ENCODE measurements around the gene SEPSECS. TPM values are rescaled to one million over a fixed set of nuclear protein-coding genes. Genes with fewer than 3 reads are reported as not detected.
"Not testable (repeated sequence)": the region's sequence is repeated elsewhere in the genome, so short reads cannot be mapped to it uniquely, and the experiment has no call there.

SEPSECS gene
- total and polyA plus RNA-seq, 5 donors from 2014 or later = 1.8 to 16.7 (median 3.6) TPM

- Histone ChIP-seq H3K9me3 (ENCODE audit: control insufficient read depth in 2 of 2, low read length in 2 of 2) (no peaks in the 10 kb centered on the region), H3K36me3 (ENCODE audit: control insufficient read depth, insufficient read depth, low read length) (no peaks in the 10 kb centered on the region), H3K27ac (ENCODE audit: insufficient read depth, low read length, poor library complexity, severe bottlenecking) (no peak overlapping the region), H3K4me1 (ENCODE audit: control insufficient read depth, insufficient read depth, low read length, poor library complexity, severe bottlenecking) (no peaks in the 10 kb centered on the region), H3K4me3 (ENCODE audit: low read depth, low read length) (no peak overlapping the region), H3K27me3 (ENCODE audit: control insufficient read depth, insufficient read depth, low read length) (peaks cover 15% of the 10 kb centered on the region)
- H3K4me1 Mint-ChIP-seq = peaks cover 0 to 14% (median 2%) of the 10 kb centered on the region in 4 donors
- peaks cover 34% of the 10 kb centered on the region for H3K27me3 Mint-ChIP-seq
- H3K36me3 Mint-ChIP-seq = no peaks in the 10 kb centered on the region
- no peak overlapping the region for H3K4me3 Mint-ChIP-seq
- DNase-seq (no peak), ATAC-seq (ENCODE audit: low read depth in 2 of 2) (no peak)
- H3K27ac Mint-ChIP-seq = no peak overlapping the region
- peaks cover 0 to 10% (median 4%) of the 10 kb centered on the region in 7 donors for H3K9me3 Mint-ChIP-seq
Observed at GRCh38 chr4:25089051-25089763, 71.0 kb downstream of the SEPSECS start.

DNA sequence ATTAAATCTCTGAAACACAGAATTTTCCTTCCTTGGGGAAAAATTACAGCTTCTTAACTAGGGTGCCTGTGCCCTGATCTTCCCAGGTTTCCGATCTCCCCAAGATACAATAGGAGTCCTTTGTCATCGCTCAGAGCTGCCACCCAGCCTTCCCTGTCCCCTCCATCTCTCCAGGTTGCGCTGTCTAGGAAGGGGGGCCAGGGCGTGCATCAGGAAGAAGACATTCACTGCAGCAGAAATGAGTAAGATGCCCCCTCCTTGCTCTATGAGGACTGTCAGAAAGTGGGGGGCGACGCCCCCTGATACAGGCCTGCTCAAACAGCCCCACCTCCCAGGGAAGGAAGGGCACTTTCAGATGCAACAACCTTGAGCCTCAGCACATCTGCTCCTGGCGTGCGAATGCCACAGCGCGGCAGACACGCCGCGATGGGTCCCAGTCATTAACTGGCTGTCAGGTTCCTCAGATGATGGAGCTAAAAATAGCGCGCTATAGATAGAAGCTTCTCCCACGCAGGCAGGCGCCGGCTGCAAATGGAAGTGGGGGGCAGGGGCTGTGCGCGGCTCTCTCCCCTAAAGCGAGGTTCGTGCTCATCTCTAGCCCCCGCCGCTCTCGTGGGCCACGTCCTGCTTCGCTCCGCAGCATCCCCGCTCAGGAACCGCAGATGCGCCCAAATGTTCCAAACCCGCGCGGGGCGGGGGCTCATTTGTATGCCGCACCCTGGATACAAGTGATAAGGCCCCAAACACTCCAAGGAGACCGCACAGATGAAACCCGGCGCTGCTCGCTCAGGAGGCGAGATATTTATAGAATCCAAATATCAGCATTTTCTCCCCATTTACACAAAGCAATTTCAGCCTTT is 71.9 kb downstream of the SEPSECS start:
- Histone ChIP-seq H3K27ac (ENCODE audit: insufficient read depth, low read length, poor library complexity, severe bottlenecking) (no peak overlapping the region), H3K36me3 (ENCODE audit: control insufficient read depth, insufficient read depth, low read length) (no peaks in the 10 kb centered on the region), H3K9me3 (ENCODE audit: control insufficient read depth in 2 of 2, low read length in 2 of 2) (no peaks in the 10 kb centered on the region), H3K4me1 (ENCODE audit: control insufficient read depth, insufficient read depth, low read length, poor library complexity, severe bottlenecking) (no peaks in the 10 kb centered on the region), H3K27me3 (ENCODE audit: control insufficient read depth, insufficient read depth, low read length) (peaks cover 15% of the 10 kb centered on the region), H3K4me3 (ENCODE audit: low read depth, low read length) (no peak overlapping the region)
- H3K36me3 Mint-ChIP-seq = no peaks in the 10 kb centered on the region
- H3K27ac Mint-ChIP-seq = peak overlapping the region in 1 of 3 donors; percentile 48
- H3K4me1 Mint-ChIP-seq = peaks cover 0 to 14% (median 2%) of the 10 kb centered on the region in 4 donors
- ATAC-seq (ENCODE audit: low read depth in 2 of 2) = no peak
- DNase-seq = no peak
- peaks cover 0 to 5% (median 3%) of the 10 kb centered on the region in 7 donors for H3K9me3 Mint-ChIP-seq
- H3K27me3 Mint-ChIP-seq = peaks cover 34% of the 10 kb centered on the region
- peak overlapping the region in 2 of 4 donors; percentile 12 to 28 for H3K4me3 Mint-ChIP-seq

DNA sequence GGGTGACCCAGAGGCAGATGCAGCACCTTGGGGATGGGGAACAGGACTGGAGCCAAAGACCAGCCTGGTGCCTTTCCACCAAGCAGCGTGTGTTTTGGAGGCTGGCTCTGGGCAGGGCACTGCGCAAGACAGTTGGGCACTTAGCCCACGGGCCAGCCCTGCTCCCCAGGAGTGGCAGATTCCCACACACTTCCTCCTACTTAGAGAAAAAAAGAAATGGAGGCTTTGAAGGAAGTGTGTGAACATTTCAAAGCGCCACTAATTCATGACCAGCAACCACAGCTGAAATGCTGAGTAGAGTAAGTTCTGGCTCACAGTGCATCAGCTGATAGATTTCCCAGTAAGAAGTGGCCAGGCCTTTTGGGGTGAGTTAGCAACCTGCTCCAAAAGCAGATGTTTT is 74.6 kb downstream of the SEPSECS start:
- Histone ChIP-seq H3K27ac (ENCODE audit: insufficient read depth, low read length, poor library complexity, severe bottlenecking) (no peak overlapping the region), H3K9me3 (ENCODE audit: control insufficient read depth in 2 of 2, low read length in 2 of 2) (no peaks in the 10 kb centered on the region), H3K4me1 (ENCODE audit: control insufficient read depth, insufficient read depth, low read length, poor library complexity, severe bottlenecking) (no peaks in the 10 kb centered on the region), H3K27me3 (ENCODE audit: control insufficient read depth, insufficient read depth, low read length) (peaks cover 15% of the 10 kb centered on the region), H3K36me3 (ENCODE audit: control insufficient read depth, insufficient read depth, low read length) (no peaks in the 10 kb centered on the region), H3K4me3 (ENCODE audit: low read depth, low read length) (no peak overlapping the region)
- DNase-seq (no peak), ATAC-seq (ENCODE audit: low read depth in 2 of 2) (no peak)
- Mint-ChIP-seq H3K36me3 (no peaks in the 10 kb centered on the region), H3K4me3 (no peak overlapping the region), H3K4me1 (peaks cover 0 to 9% (median 2%) of the 10 kb centered on the region in 4 donors), H3K27me3 (peaks cover 31% of the 10 kb centered on the region), H3K9me3 (peaks cover 0 to 3% (median 0%) of the 10 kb centered on the region in 7 donors), H3K27ac (no peak overlapping the region)

DNA sequence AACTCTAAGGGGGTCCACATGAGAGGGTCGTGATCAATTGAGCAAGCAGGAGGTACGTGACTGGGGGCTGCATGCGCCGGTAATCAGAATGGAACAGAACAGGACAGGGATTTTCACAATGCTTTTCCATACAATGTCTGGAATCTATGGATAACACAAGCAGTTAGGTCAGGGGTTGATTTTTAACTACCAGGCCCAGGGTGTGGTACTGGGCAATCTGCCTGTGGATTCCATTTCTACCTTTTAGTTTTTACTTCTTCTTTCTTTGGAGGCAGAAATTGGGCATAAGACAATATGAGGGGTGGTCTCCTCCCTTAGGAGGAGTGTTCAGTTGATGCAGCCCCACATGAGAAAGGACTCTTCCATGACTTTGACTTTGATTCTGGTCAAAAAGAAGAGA is 76.8 kb downstream of the SEPSECS start:
- H3K36me3 ChIP-seq (ENCODE audit: control insufficient read depth, insufficient read depth, low read length); H3K9me3 Mint-ChIP-seq; DNase-seq; H3K4me3 Mint-ChIP-seq; H3K4me3 ChIP-seq (ENCODE audit: low read depth, low read length); H3K4me1 ChIP-seq (ENCODE audit: control insufficient read depth, insufficient read depth, low read length, poor library complexity, severe bottlenecking); H3K4me1 Mint-ChIP-seq; H3K36me3 Mint-ChIP-seq; H3K27ac Mint-ChIP-seq; H3K27ac ChIP-seq (ENCODE audit: insufficient read depth, low read length, poor library complexity, severe bottlenecking); ATAC-seq (ENCODE audit: low read depth in 2 of 2); H3K9me3 ChIP-seq (ENCODE audit: control insufficient read depth in 2 of 2, low read length in 2 of 2): not testable (repeated sequence)
- peaks cover 11% of the 10 kb centered on the region for H3K27me3 ChIP-seq (ENCODE audit: control insufficient read depth, insufficient read depth, low read length)
- peaks cover 17% of the 10 kb centered on the region for H3K27me3 Mint-ChIP-seq

DNA sequence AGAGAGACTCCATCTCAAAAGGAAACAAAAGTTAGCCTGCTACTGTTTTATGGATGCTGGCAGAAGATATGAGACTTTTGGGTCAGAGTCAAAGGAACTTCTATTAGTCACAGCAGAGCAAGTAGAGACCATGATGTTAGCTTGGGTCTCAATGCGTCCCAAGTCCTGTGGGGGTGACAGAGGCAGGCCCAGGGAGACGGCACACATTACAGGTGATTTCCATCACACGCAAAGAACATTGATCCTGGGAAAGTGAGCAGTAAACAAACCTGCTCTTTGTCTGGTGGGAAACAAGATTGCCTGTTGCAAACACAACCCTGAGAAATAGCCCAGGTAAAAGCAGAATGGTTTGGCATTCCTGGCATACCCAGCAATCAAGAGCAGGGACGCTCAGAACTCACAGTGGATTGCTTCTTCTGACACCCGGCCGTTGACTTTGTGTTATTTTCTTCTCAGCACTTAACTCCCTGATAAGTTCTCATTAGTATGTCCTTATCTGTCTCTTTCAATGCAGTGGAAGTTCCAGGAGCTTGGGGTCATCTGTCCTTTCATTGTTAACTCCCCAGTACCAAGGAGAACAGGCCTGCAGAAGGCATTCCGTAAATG is 78.3 kb downstream of the SEPSECS start:
- DNase-seq (no peak), ATAC-seq (ENCODE audit: low read depth in 2 of 2) (no peak)
- Histone ChIP-seq H3K36me3 (ENCODE audit: control insufficient read depth, insufficient read depth, low read length) (no peaks in the 10 kb centered on the region), H3K27me3 (ENCODE audit: control insufficient read depth, insufficient read depth, low read length) (peaks cover 7% of the 10 kb centered on the region), H3K27ac (ENCODE audit: insufficient read depth, low read length, poor library complexity, severe bottlenecking) (no peak overlapping the region), H3K9me3 (ENCODE audit: control insufficient read depth in 2 of 2, low read length in 2 of 2) (no peaks in the 10 kb centered on the region), H3K4me3 (ENCODE audit: low read depth, low read length) (no peak overlapping the region), H3K4me1 (ENCODE audit: control insufficient read depth, insufficient read depth, low read length, poor library complexity, severe bottlenecking) (no peaks in the 10 kb centered on the region)
- no peak overlapping the region for H3K27ac Mint-ChIP-seq
- no peaks in the 10 kb centered on the region for H3K36me3 Mint-ChIP-seq
- no peaks in the 10 kb centered on the region for H3K4me1 Mint-ChIP-seq
- peaks cover 0 to 3% (median 0%) of the 10 kb centered on the region in 7 donors for H3K9me3 Mint-ChIP-seq
- H3K4me3 Mint-ChIP-seq = no peak overlapping the region
- peaks cover 10% of the 10 kb centered on the region for H3K27me3 Mint-ChIP-seq

DNA sequence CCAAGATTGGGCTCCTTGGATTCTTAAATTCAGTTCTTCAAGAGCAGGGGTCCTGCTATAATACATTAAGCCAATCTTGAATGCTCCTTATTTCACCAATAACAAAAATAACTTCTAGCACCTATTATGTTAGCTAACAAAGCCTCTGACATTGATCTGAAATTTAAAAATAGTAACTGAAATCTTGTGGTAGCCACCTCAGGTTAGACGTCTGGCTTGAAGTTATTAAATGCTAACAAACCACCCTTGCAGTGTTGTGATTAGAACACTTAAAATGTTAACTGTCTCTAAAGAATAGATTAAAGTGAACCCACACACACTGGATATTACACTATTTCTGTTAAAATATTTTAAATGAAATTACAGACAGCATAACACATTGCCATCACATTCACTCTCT is 79.7 kb downstream of the SEPSECS start:
- Mint-ChIP-seq H3K4me1 (no peaks in the 10 kb centered on the region), H3K9me3 (peaks cover 0 to 3% (median 0%) of the 10 kb centered on the region in 7 donors), H3K36me3 (no peaks in the 10 kb centered on the region), H3K27me3 (peaks cover 5% of the 10 kb centered on the region), H3K27ac (no peak overlapping the region), H3K4me3 (no peak overlapping the region)
- H3K27me3 ChIP-seq (ENCODE audit: control insufficient read depth, insufficient read depth, low read length) = peaks cover 3% of the 10 kb centered on the region
- no peaks in the 10 kb centered on the region for H3K4me1 ChIP-seq (ENCODE audit: control insufficient read depth, insufficient read depth, low read length, poor library complexity, severe bottlenecking)
- no peaks in the 10 kb centered on the region for H3K9me3 ChIP-seq (ENCODE audit: control insufficient read depth in 2 of 2, low read length in 2 of 2)
- H3K4me3 ChIP-seq (ENCODE audit: low read depth, low read length) = no peak overlapping the region
- DNase-seq (no peak), ATAC-seq (ENCODE audit: low read depth in 2 of 2) (no peak)
- no peak overlapping the region for H3K27ac ChIP-seq (ENCODE audit: insufficient read depth, low read length, poor library complexity, severe bottlenecking)
- no peaks in the 10 kb centered on the region for H3K36me3 ChIP-seq (ENCODE audit: control insufficient read depth, insufficient read depth, low read length)

DNA sequence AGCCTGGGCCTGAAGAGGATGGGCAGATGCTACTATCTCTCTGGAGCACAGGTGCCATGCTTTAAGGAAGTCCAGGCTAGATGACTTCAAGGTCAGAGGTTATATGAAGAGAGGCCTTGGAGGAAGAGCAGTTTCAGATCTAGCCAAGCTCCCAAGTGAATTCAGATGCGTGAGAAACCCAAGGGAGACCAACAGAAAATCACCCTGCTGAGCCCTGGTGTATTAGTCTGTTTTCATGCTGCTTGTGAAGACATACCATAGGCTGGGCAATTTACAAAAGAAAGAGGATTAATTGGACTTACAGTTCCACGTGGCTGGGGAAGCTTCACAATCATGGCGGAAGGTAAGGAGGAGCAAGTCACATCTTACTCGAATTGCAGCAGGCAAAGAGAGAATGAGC is 81.7 kb downstream of the SEPSECS start:
- no peaks in the 10 kb centered on the region for H3K4me1 ChIP-seq (ENCODE audit: control insufficient read depth, insufficient read depth, low read length, poor library complexity, severe bottlenecking)
- no peak for ATAC-seq (ENCODE audit: low read depth in 2 of 2)
- peaks cover 5% of the 10 kb centered on the region for H3K27me3 Mint-ChIP-seq
- no peak overlapping the region for H3K4me3 Mint-ChIP-seq
- no peak overlapping the region for H3K27ac Mint-ChIP-seq
- no peaks in the 10 kb centered on the region for H3K36me3 Mint-ChIP-seq
- H3K9me3 ChIP-seq (ENCODE audit: control insufficient read depth in 2 of 2, low read length in 2 of 2) = no peaks in the 10 kb centered on the region
- H3K27ac ChIP-seq (ENCODE audit: insufficient read depth, low read length, poor library complexity, severe bottlenecking) = no peak overlapping the region
- H3K9me3 Mint-ChIP-seq = peaks cover 0 to 3% (median 0%) of the 10 kb centered on the region in 7 donors
- H3K4me3 ChIP-seq (ENCODE audit: low read depth, low read length) = no peak overlapping the region
- H3K27me3 ChIP-seq (ENCODE audit: control insufficient read depth, insufficient read depth, low read length) = peaks cover 3% of the 10 kb centered on the region
- no peak for DNase-seq
- H3K4me1 Mint-ChIP-seq = no peaks in the 10 kb centered on the region
- H3K36me3 ChIP-seq (ENCODE audit: control insufficient read depth, insufficient read depth, low read length) = no peaks in the 10 kb centered on the region
